Activated B cell treated with CpG ODN at 0.5 μM for 24 hours (primary cell): Measurements from ENCODE around the gene LRRK1. TPM values are rescaled to one million over a fixed set of nuclear protein-coding genes. Genes with fewer than 3 reads are reported as not detected.

Experiments used
- ATAC-seq: fragments of 200-7000 bp; cut with Tn5 transposase; one replicate; pipeline ENCODE4 v1.10.0; 2021; ENCODE audit warnings: low read depth, mild to moderate bottlenecking, moderate library complexity
- CTCF ChIA-PET: fragments of 350-600 bp; sonication (Branson Sonifier 250); formaldehyde crosslinking; loops from one replicate; lab custom pipeline; 2021; ENCODE audit warnings: antibody characterized with exemption; lab: Charles Lee
- POLR2A ChIA-PET: fragments of 350-600 bp; sonication (Branson Sonifier 250); formaldehyde crosslinking; loops from one replicate; lab custom pipeline; 2021; ENCODE audit warnings: antibody characterized with exemption; lab: Charles Lee
- DNase-seq: peaks from one replicate; pipeline ENCODE4 v3.0.0; 2022
- H3K27ac Mint-ChIP-seq: one replicate; pipeline ENCODE4 v1.8.0; 2020; ENCODE audit warnings: mixed read lengths
- H3K27me3 Mint-ChIP-seq: one replicate; pipeline ENCODE4 v1.8.0; 2021; ENCODE audit warnings: mixed read lengths
- H3K36me3 Mint-ChIP-seq: one replicate; pipeline ENCODE4 v1.8.0; 2021; ENCODE audit warnings: low read depth, mixed read lengths
- H3K4me1 Mint-ChIP-seq: one replicate; pipeline ENCODE4 v1.8.0; 2021; ENCODE audit warnings: mixed read lengths
- H3K4me3 Mint-ChIP-seq: one replicate; pipeline ENCODE4 v1.8.0; 2020; ENCODE audit warnings: mild to moderate bottlenecking, mixed read lengths
- H3K9me3 Mint-ChIP-seq: one replicate; pipeline ENCODE4 v1.8.0; 2020; ENCODE audit warnings: mixed read lengths
- intact Hi-C: fragments of 100-400 bp; cut with micrococcal nuclease; formaldehyde crosslinking; loops from one replicate; pipeline ENCODE4 v1.15.1; 2024
- total RNA-seq: library from RNA; stranded (reverse); gene quantifications from 2 replicates; pipeline ENCODE4 v1.2.3, GENCODE V29; 2022
- TF ChIP-seq, protein P1 (sequence below): fragments of 200-600 bp; IDR thresholded peaks from one replicate; pipeline ENCODE4 v1.8.0; 2022; ENCODE audit warnings: antibody characterized with exemption, mild to moderate bottlenecking

LRRK1 gene
- total RNA-seq, 1 donor from 2014 or later = 43.5 TPM

DNA sequence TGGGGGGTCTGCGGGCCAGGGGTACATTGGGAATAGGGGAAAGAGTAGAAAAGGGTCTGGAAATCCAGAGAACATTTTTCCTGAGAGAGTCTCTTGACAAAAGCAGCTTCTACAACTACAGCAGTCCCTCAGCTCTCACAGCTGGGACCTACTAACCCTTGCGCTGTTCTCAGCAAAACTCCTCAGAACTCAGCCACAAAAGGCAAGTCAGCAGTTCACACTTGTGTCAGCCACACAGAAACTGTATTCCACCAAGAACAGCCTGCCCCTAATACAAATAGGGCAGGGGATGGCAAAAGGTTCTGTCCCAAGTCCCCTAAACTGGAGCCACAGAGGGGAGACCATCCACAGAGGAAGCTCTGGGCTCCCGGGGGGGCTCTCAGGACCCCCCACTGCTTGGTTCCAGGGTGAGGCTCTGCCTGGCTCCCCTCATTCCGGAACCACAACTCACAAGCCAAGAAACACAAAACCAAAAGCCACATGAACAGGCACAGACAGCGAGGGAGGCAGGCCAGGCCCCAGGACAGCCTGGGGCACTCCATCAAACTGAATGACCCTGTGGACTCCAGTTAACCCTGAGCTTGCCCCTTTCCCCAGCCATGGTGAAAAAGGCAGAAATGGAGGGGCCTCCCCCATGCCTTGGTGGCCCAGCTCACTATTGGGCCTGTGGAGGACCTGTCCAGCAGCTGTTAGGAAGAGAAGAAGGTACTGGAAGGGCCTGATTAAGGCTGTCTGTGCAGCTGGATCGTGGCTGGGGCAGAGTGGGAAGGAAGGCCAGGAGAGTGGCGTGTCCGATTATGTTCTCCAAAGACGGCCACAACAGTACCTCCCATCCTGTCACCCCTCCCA lies 170.6 kb downstream of the LRRK1 start:
- CTCF ChIA-PET = interaction anchor here (0.7 to 6.5 kb wide), 8 partner anchors 32 to 463 kb away, joined by 3 to 65 read pairs (median 3); no protein-coding TSS in a partner anchor
- H3K9me3 Mint-ChIP-seq = peaks cover 4% of the 10 kb centered on the region
- no peaks in the 10 kb centered on the region for H3K27me3 Mint-ChIP-seq
- intact Hi-C loops = loop anchor here (2.0 kb wide), 3 partner anchors 37 to 75 kb away; no protein-coding TSS in a partner anchor
- H3K4me3 Mint-ChIP-seq = no peak overlapping the region
- TF ChIP-seq, protein P1, sequence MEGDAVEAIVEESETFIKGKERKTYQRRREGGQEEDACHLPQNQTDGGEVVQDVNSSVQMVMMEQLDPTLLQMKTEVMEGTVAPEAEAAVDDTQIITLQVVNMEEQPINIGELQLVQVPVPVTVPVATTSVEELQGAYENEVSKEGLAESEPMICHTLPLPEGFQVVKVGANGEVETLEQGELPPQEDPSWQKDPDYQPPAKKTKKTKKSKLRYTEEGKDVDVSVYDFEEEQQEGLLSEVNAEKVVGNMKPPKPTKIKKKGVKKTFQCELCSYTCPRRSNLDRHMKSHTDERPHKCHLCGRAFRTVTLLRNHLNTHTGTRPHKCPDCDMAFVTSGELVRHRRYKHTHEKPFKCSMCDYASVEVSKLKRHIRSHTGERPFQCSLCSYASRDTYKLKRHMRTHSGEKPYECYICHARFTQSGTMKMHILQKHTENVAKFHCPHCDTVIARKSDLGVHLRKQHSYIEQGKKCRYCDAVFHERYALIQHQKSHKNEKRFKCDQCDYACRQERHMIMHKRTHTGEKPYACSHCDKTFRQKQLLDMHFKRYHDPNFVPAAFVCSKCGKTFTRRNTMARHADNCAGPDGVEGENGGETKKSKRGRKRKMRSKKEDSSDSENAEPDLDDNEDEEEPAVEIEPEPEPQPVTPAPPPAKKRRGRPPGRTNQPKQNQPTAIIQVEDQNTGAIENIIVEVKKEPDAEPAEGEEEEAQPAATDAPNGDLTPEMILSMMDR = no peak
- POLR2A ChIA-PET = no interaction called here
- no peak overlapping the region for H3K27ac Mint-ChIP-seq
- no peaks in the 10 kb centered on the region for H3K36me3 Mint-ChIP-seq
- ATAC-seq (no peak), DNase-seq (no peak)
- H3K4me1 Mint-ChIP-seq = no peaks in the 10 kb centered on the region

DNA sequence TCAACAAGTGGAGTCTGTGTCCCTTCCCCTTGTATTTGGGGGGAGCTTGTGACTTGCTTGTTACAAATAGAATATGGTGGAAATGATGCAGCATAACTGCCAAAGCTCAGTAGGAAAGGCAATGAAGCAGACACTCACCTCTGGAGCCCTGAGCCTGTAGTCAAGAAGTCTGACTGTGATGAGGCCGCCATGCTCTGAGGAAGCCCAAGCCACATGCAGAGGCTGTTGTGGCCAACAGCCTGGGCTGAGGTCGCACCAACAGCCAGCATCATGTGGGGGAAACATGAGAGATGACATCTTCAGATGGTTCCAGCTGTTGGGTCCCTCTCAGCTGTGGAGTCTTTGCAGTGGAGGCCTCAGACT lies 171.3 kb downstream of the LRRK1 start:
- ATAC-seq = no peak
- CTCF ChIA-PET = interaction anchor here (1.2 to 6.5 kb wide), 5 partner anchors 33 to 463 kb away, joined by 3 to 65 read pairs (median 4); no protein-coding TSS in a partner anchor
- H3K36me3 Mint-ChIP-seq = no peaks in the 10 kb centered on the region
- intact Hi-C loops = no loop called here
- TF ChIP-seq, protein P1 = no peak
- no peaks in the 10 kb centered on the region for H3K4me1 Mint-ChIP-seq
- no peaks in the 10 kb centered on the region for H3K27me3 Mint-ChIP-seq
- H3K27ac Mint-ChIP-seq = no peak overlapping the region
- POLR2A ChIA-PET = interaction anchor here (0.8 kb wide), 1 partner anchor 152 kb away, joined by 4 read pairs; no protein-coding TSS in a partner anchor
- H3K9me3 Mint-ChIP-seq = peaks cover 4% of the 10 kb centered on the region
- H3K4me3 Mint-ChIP-seq = no peak overlapping the region
- DNase-seq = no peak

DNA sequence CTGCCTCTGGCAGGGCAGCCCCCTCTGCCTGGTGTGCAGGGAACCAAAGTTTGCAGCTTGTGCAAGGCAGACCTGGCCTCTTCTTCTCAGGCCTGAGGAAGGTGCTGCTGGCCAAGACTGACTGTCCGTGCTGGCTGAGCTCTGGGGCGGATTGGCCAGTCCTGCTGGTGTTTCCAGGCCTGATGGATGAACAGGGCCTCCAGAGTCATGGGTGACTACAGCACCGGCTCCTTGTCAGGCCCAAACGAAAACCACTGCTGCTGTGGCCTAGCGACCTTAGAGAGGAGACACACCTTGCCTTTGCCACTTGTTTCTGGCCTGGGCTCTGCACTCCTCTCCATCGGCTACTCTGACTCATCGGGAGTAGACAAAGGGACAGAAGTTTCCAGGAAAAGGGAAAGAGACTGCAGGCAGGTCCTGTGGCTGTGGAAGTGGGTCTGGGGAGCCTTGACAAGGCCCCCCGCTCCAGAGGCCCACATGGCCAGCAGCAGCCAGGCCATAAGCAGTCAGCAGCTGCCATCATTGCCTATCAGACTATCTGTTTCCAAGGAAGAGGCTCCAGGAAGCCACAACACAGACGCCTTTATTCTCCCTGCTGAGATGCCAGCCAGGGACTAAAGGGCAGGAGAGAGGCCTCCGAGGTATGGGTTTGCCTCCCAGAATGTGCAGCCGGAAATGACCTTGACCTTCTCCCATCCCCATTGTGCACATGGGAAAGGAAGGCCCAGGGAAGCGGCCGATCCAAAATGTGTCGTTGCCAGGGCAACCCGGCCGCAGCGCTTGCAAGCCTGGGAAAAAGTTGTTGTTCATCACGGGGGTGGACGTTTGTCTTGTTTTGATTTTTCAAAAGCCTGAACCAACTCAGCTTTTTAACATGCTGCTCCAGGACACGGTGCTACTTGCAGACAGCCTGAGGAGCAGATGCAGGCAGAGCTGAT lies 172.2 kb downstream of the LRRK1 start:
- TF ChIP-seq, protein P1 = no peak
- POLR2A ChIA-PET = interaction anchor here (0.8 kb wide), 1 partner anchor 151 kb away, joined by 4 read pairs; no protein-coding TSS in a partner anchor
- CTCF ChIA-PET = interaction anchor here (1.4 to 6.5 kb wide), 2 partner anchors 32 to 167 kb away, joined by 4 to 65 read pairs; no protein-coding TSS in a partner anchor
- DNase-seq (no peak), ATAC-seq (no peak)
- Mint-ChIP-seq H3K27ac (no peak overlapping the region), H3K4me3 (no peak overlapping the region), H3K27me3 (no peaks in the 10 kb centered on the region), H3K4me1 (no peaks in the 10 kb centered on the region), H3K9me3 (peaks cover 4% of the 10 kb centered on the region), H3K36me3 (no peaks in the 10 kb centered on the region)
- intact Hi-C loops = no loop called here

DNA sequence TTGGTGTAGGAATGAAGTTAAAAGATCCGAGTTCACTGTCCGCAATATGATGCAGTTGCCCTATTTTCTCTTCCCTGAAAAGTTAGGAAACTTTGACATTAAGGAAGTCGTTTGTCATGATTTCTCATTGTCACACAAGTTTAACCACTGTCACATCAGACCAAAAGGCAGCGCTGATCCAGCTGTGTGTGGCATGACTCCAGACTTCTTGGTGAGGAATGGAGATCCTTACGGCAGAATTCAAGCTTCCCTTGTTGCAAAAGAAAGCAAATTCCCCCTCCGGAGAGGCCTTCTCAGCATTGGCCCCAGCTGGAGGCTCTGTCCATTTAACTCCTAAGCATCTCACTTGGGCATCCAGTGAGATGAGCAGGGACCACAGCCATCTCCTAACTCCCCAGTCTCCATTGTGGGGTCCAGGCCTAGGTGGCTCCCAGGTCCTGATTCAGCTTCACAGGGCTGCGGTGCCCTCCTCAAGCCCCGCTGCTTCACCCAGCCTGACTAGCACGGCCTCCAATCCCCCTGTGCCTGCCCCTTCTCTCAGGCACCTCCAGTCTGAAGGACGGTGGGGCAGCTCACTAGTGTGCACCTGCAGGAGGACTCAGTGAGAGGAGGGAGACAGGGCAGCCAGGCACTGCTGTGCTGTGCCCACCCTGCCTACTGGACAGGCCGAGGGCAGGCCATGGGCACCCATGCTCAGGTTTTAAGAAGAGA lies 173.2 kb downstream of the LRRK1 start:
- H3K27ac Mint-ChIP-seq = no peak overlapping the region
- peaks cover 4% of the 10 kb centered on the region for H3K9me3 Mint-ChIP-seq
- TF ChIP-seq, protein P1 = no peak
- H3K4me3 Mint-ChIP-seq = no peak overlapping the region
- H3K4me1 Mint-ChIP-seq = no peaks in the 10 kb centered on the region
- no peak for DNase-seq
- no peaks in the 10 kb centered on the region for H3K27me3 Mint-ChIP-seq
- intact Hi-C loops = no loop called here
- H3K36me3 Mint-ChIP-seq = no peaks in the 10 kb centered on the region
- ChIA-PET CTCF (no interaction called here), POLR2A (no interaction called here)
- ATAC-seq = no peak
